ENCODE measurements around the gene P2RX2. TPM values are rescaled to one million over a fixed set of nuclear protein-coding genes. Genes with fewer than 3 reads are reported as not detected.
A peak's percentile ranks its signal among the peaks of the same experiment; 100 is the strongest.

P2RX2 gene
- 0.15 TPM in 1 of 2 replicates, not detected in the other for total RNA-seq (ENCODE audit: low replicate concordance)

GRCh38 chr12:132618683-132619043, at the start of gene P2RX2:
Gene P2RX2, plus strand, starts transcription at chr12:132618776. Its CDS starts 41 bp downstream, at chr12:132618817.
- no peak within 1 kb of the TSS for H3K27ac ChIP-seq
- peak within 1 kb of the TSS; percentile 82 for H3K4me3 Mint-ChIP-seq
- H3K79me2 ChIP-seq (ENCODE audit: low read depth), result no peaks in the 10 kb centered on the region
- no peak within 1 kb of the TSS for H2AFZ ChIP-seq (replicated peaks)
- no peak within 1 kb of the TSS for H3K27ac Mint-ChIP-seq
- H3K9me3 Mint-ChIP-seq, result peaks cover 24% of the 10 kb centered on the region
- peaks cover 26% of the 10 kb centered on the region for H4K20me1 ChIP-seq (ENCODE audit: low read depth)
- H3K27me3 Mint-ChIP-seq (ENCODE audit: insufficient read depth, low read depth), result peaks cover 43% of the 10 kb centered on the region
- no peaks in the 10 kb centered on the region for H3K4me1 ChIP-seq
- no peak within 1 kb of the TSS for H3K9ac ChIP-seq
- peak within 1 kb of the TSS; percentile 64 for H3K4me2 ChIP-seq
- H3K36me3 ChIP-seq, result no peaks in the 10 kb centered on the region
- peaks cover 22% of the 10 kb centered on the region for H3K4me1 Mint-ChIP-seq
- TF ChIP-seq EZH2phosphoT487 (IDR thresholded peaks at IDR 0.05) (no peak), EZH2 (IDR thresholded peaks at IDR 0.05) (no peak), CTCF (IDR thresholded peaks at IDR 0.05) (no peak)
- H3K9me3 ChIP-seq (ENCODE audit: low read depth), result peaks cover 9% of the 10 kb centered on the region
- peak; percentile 32 for DNase-seq (ENCODE audit: low spot score)
- peaks cover 80% of the 10 kb centered on the region for H3K27me3 ChIP-seq
- H3K4me3 ChIP-seq, result peak within 1 kb of the TSS; percentile 32
- H3K36me3 Mint-ChIP-seq, result peaks cover 2% of the 10 kb centered on the region
- peaks cover under 1% of the 10 kb centered on the region for H3F3A ChIP-seq (ENCODE audit: low read depth)

GRCh38 chr12:132568826-132569480, 49.6 kb upstream of the P2RX2 start:
- H4K20me1 ChIP-seq (ENCODE audit: low read depth), result peaks cover 90% of the 10 kb centered on the region
- H3K9me3 ChIP-seq (ENCODE audit: low read depth), result no peaks in the 10 kb centered on the region
- Mint-ChIP-seq H3K27ac (no peak overlapping the region), H3K36me3 (peaks cover 9% of the 10 kb centered on the region), H3K4me1 (peaks cover 6% of the 10 kb centered on the region), H3K4me3 (no peak overlapping the region), H3K27me3 (ENCODE audit: insufficient read depth, low read depth) (peaks cover under 1% of the 10 kb centered on the region), H3K9me3 (no peaks in the 10 kb centered on the region)
- no peaks in the 10 kb centered on the region for H3K27me3 ChIP-seq
- H3K4me1 ChIP-seq, result no peaks in the 10 kb centered on the region
- no peak overlapping the region for H3K4me3 ChIP-seq
- H2AFZ ChIP-seq (replicated peaks), result no peak overlapping the region
- no peaks in the 10 kb centered on the region for H3F3A ChIP-seq (ENCODE audit: low read depth)
- H3K4me2 ChIP-seq, result no peak overlapping the region
- no peak for DNase-seq (ENCODE audit: low spot score)
- no peaks in the 10 kb centered on the region for H3K36me3 ChIP-seq
- H3K79me2 ChIP-seq (ENCODE audit: low read depth), result peaks cover 12% of the 10 kb centered on the region
- no peak overlapping the region for H3K9ac ChIP-seq
- TF ChIP-seq EZH2phosphoT487 (IDR thresholded peaks at IDR 0.05), result no peak
- TF ChIP-seq EZH2 (IDR thresholded peaks at IDR 0.05), result no peak
- no peak for TF ChIP-seq CTCF (IDR thresholded peaks at IDR 0.05)
- H3K27ac ChIP-seq, result no peak overlapping the region

GRCh38 chr12:132569856-132570480, 48.6 kb upstream of the P2RX2 start:
- H3K4me3 ChIP-seq, result no peak overlapping the region
- H3K36me3 Mint-ChIP-seq, result peaks cover 7% of the 10 kb centered on the region
- no peaks in the 10 kb centered on the region for H3K27me3 Mint-ChIP-seq (ENCODE audit: insufficient read depth, low read depth)

More at GRCh38 chr12:132569856-132570480, 48.6 kb upstream of the P2RX2 start:
- TF ChIP-seq CTCF (IDR thresholded peaks at IDR 0.05), result no peak
- no peak for TF ChIP-seq EZH2 (IDR thresholded peaks at IDR 0.05)
- TF ChIP-seq EZH2phosphoT487 (IDR thresholded peaks at IDR 0.05), result no peak
- Mint-ChIP-seq H3K27ac (no peak overlapping the region), H3K9me3 (no peaks in the 10 kb centered on the region), H3K4me1 (peaks cover 4% of the 10 kb centered on the region), H3K4me3 (no peak overlapping the region)
- Histone ChIP-seq H3K9me3 (ENCODE audit: low read depth) (no peaks in the 10 kb centered on the region), H4K20me1 (ENCODE audit: low read depth) (peaks cover 89% of the 10 kb centered on the region), H2AFZ (replicated peaks) (no peak overlapping the region), H3K27ac (no peak overlapping the region), H3K4me2 (no peak overlapping the region), H3K27me3 (no peaks in the 10 kb centered on the region), H3K4me1 (no peaks in the 10 kb centered on the region), H3K9ac (no peak overlapping the region), H3F3A (ENCODE audit: low read depth) (no peaks in the 10 kb centered on the region), H3K79me2 (ENCODE audit: low read depth) (peaks cover 6% of the 10 kb centered on the region), H3K36me3 (no peaks in the 10 kb centered on the region)
- no peak for DNase-seq (ENCODE audit: low spot score)

All from neural progenitor cell (in vitro differentiated cells).